Central memory CD8-positive, alpha-beta T cell (primary cell): Measurements from ENCODE around the gene PLCB1.

Source experiments
- ATAC-seq: fragments of 150-1000 bp; cut with Tn5 transposase; replicated peaks from 2 replicates; pipeline ENCODE4 v1.10.0; 2022; ENCODE audit warnings: mild to moderate bottlenecking, moderate FRiP score, moderate number of reproducible peaks; ENCODE audit not compliant: poor library complexity, severe bottlenecking; ENCODE audit errors: extremely low read depth
- DNase-seq, 2 donors: peaks; one replicate each; pipeline ENCODE4 v3.0.0; 2021; ENCODE audit warnings: low spot score in 2 of 2
- H3K27ac Mint-ChIP-seq: one replicate; pipeline ENCODE4 v1.8.0; 2022; ENCODE audit warnings: low read depth, mild to moderate bottlenecking, moderate library complexity, mixed read lengths
- H3K27me3 Mint-ChIP-seq: one replicate; pipeline ENCODE4 v1.8.0; 2022; ENCODE audit warnings: mixed read lengths
- H3K36me3 Mint-ChIP-seq: one replicate; pipeline ENCODE4 v1.8.0; 2022; ENCODE audit warnings: mild to moderate bottlenecking, moderate library complexity, mixed read lengths; ENCODE audit not compliant: insufficient read depth
- H3K4me1 Mint-ChIP-seq: one replicate; pipeline ENCODE4 v1.8.0; 2022; ENCODE audit warnings: mixed read lengths
- H3K4me3 Mint-ChIP-seq: one replicate; pipeline ENCODE4 v1.8.0; 2022; ENCODE audit warnings: mild to moderate bottlenecking, moderate library complexity, mixed read lengths
- H3K9me3 Mint-ChIP-seq: one replicate; pipeline ENCODE4 v1.8.0; 2022; ENCODE audit warnings: mixed read lengths

The PLCB1 gene

DNA sequence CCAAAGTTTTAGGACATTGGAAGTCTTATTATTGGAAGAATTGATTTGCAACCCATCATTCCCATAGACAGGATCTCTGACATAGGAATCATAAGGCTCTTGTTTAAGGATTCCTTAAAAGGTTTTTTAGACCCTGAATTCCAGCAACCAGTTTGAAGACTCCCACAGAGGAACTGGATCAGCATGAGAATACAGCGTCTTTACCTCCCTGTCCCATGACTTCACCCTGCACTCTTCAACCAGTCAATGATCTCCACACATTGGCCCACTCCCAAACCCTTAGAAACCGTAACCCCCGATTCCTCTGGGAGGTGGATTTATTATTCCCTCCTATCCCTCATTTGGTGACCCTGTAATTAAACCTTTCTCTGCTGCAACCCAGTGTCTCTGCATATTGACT lies 786.1 kb downstream of the PLCB1 start:
- H3K27me3 Mint-ChIP-seq = no peaks in the 10 kb centered on the region
- no peaks in the 10 kb centered on the region for H3K36me3 Mint-ChIP-seq
- H3K9me3 Mint-ChIP-seq = peaks cover 27% of the 10 kb centered on the region

GRCh38 chr20:8924539-8924938 lies 792.5 kb downstream of the PLCB1 start:
- no peak overlapping the region for H3K27ac Mint-ChIP-seq
- ATAC-seq (no peak), DNase-seq (no peak)
- peaks cover 6% of the 10 kb centered on the region for H3K9me3 Mint-ChIP-seq
- H3K4me3 Mint-ChIP-seq = no peak overlapping the region
- no peaks in the 10 kb centered on the region for H3K4me1 Mint-ChIP-seq
- no peaks in the 10 kb centered on the region for H3K27me3 Mint-ChIP-seq
- no peaks in the 10 kb centered on the region for H3K36me3 Mint-ChIP-seq

More for the DNA sequence above, 786.1 kb downstream of the PLCB1 start:
- H3K4me3 Mint-ChIP-seq = no peak overlapping the region
- H3K27ac Mint-ChIP-seq = no peak overlapping the region
- no peaks in the 10 kb centered on the region for H3K4me1 Mint-ChIP-seq
- ATAC-seq = no peak
- no peak for DNase-seq

DNA sequence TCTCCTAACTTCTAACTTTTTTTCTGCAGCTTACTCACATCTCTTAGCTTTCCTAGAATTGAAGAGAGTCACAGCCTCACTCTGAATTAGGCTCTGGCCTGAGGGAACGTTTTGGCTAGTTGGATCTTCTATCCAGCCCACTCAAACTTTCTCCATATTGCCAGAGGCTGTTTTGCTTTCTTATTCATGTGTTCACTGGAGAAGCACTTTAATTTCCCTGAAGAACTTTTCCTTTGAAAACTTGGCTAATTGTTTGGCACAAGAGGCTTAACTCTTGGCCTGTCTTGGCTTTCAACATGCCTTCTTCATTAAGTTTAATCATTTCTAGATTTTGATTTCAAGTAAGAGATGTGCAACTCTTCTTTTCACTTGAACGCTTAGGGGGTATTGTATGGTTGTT lies 798.7 kb downstream of the PLCB1 start:
- no peaks in the 10 kb centered on the region for H3K4me1 Mint-ChIP-seq
- no peak overlapping the region for H3K4me3 Mint-ChIP-seq
- H3K27me3 Mint-ChIP-seq = no peaks in the 10 kb centered on the region
- H3K36me3 Mint-ChIP-seq = no peaks in the 10 kb centered on the region
- no peak for ATAC-seq
- H3K27ac Mint-ChIP-seq = no peak overlapping the region
- DNase-seq = no peak
- peaks cover 7% of the 10 kb centered on the region for H3K9me3 Mint-ChIP-seq

GRCh38 chr20:8932192-8933165 lies 800.4 kb downstream of the PLCB1 start:
- no peak for DNase-seq
- Mint-ChIP-seq H3K36me3 (no peaks in the 10 kb centered on the region), H3K4me1 (no peaks in the 10 kb centered on the region), H3K27ac (no peak overlapping the region), H3K9me3 (peaks cover 7% of the 10 kb centered on the region), H3K4me3 (no peak overlapping the region), H3K27me3 (no peaks in the 10 kb centered on the region)
- no peak for ATAC-seq

GRCh38 chr20:8933381-8933807 lies 801.3 kb downstream of the PLCB1 start:
- Mint-ChIP-seq H3K9me3 (peaks cover 7% of the 10 kb centered on the region), H3K4me1 (no peaks in the 10 kb centered on the region), H3K36me3 (no peaks in the 10 kb centered on the region), H3K27ac (no peak overlapping the region), H3K27me3 (no peaks in the 10 kb centered on the region), H3K4me3 (no peak overlapping the region)
- DNase-seq (no peak), ATAC-seq (no peak)

DNA sequence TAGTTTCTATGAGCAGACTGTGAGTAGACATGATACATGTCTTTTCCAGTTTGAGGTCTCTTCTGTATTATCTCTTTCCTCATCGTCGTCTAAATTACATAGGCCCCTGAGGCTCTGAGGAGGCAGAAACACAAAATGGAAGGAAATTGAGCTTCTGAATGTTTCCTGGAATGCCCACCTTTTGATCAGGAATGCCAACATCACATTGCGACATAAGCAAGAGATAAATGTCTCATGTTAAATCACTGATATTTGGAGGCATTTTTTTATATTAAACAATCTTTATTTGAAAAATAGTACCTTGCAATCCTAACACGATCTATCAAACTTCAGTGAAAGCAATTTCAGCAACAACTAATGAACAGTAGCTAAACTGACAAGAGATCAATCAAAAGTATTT lies 802.3 kb downstream of the PLCB1 start:
- Mint-ChIP-seq H3K36me3 (no peaks in the 10 kb centered on the region), H3K4me1 (no peaks in the 10 kb centered on the region), H3K4me3 (no peak overlapping the region), H3K27me3 (no peaks in the 10 kb centered on the region), H3K27ac (no peak overlapping the region), H3K9me3 (peaks cover 7% of the 10 kb centered on the region)
- ATAC-seq (no peak), DNase-seq (no peak)
